ENCODE results near the gene HOMER3. TPM values are rescaled to one million over a fixed set of nuclear protein-coding genes. Genes with fewer than 3 reads are reported as not detected.

HOMER3 gene
- total and polyA plus RNA-seq, 2 of the 13 experiments (the other 11 are each of a cell fraction or from before 2014, with no cell fraction given): 21.3 to 27.3 TPM

DNA sequence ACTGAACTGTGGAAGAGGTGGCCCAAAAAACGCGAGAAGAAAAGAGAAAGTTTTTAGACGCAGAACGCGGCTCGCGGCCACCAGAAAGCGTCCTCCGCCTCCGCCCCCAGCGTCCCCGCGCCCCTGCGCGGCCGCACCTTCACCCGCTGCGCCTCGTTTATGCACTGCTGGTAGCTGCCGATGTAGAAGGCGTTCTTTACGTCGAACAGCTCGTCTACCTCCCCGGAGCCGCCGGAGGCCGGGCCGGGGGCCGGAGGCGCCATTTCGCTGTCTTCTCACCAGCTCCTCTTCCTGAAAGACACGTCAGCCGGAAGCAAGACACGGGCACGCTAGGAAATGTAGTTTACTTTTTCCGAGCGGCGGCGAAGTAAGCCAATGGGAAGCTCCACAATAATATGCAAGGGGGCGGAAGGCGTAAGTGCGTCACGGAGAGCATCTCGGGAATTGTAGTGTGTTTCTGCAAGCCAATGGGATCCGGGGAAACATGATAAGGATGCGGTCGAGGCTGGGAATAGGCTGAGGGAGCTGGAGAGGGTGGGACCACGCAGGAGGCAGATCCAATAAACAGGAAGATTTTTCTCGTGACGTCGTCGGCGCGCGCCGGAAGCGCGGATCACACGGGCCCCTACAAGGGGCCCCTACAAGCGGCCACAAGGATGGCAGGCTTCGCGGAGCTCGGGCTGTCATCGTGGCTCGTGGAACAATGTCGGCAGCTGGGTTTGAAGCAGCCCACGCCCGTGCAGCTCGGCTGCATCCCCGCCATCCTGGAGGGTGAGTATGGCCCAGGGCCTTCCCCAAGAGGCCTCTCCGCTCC is 21.7 kb downstream of the HOMER3 start, which contains the start of the genes COPE and DDX49 (continued):
- TF ChIP-seq CHD2 (IDR thresholded peaks at IDR 0.05; ENCODE audit: low read depth, low read length) (peak; percentile 45; the same call in 1 of the 2 replicates), ZNF784 (CRISPR knock-in tag; IDR thresholded peaks at IDR 0.05; ENCODE audit: borderline replicate concordance) (peak; percentile 34), ZKSCAN8 (CRISPR knock-in tag; IDR thresholded peaks at IDR 0.05; ENCODE audit: borderline replicate concordance) (no peak; the same call in 1 of the 2 replicates), BHLHE40 (IDR thresholded peaks at IDR 0.05; ENCODE audit: low read length) (no peak), CENPT (CRISPR knock-in tag; IDR thresholded peaks at IDR 0.05; ENCODE audit: low read depth) (no peak), NFKBIZ (CRISPR knock-in tag; IDR thresholded peaks at IDR 0.05) (no peak), ZNF7 (CRISPR knock-in tag; IDR thresholded peaks at IDR 0.05) (0 out of 2 replicates have a peak, but pooled peaks have one; percentile 15), ZNF564 (CRISPR knock-in tag; IDR thresholded peaks at IDR 0.05) (peak; percentile 54; the same call in 1 of the 2 replicates), KDM2A (CRISPR knock-in tag; IDR thresholded peaks at IDR 0.05; ENCODE audit: borderline replicate concordance, low read depth) (peak; percentile 96), ZNF749 (CRISPR knock-in tag; IDR thresholded peaks at IDR 0.05; ENCODE audit: borderline replicate concordance) (no peak), ZNF547 (CRISPR knock-in tag; IDR thresholded peaks at IDR 0.05) (0 out of 2 replicates have a peak, but pooled peaks have one; percentile 11), SMARCE1 (IDR thresholded peaks at IDR 0.05; ENCODE audit: borderline replicate concordance) (no peak), AHR (CRISPR knock-in tag; IDR thresholded peaks at IDR 0.05) (0 out of 2 replicates have a peak, but pooled peaks have one; percentile 29), ZNF160 (CRISPR knock-in tag; IDR thresholded peaks at IDR 0.05) (no peak), SYNCRIP (IDR thresholded peaks at IDR 0.05; ENCODE audit: insufficient read depth, low read depth, low read length) (no peak), ZNF687 (CRISPR knock-in tag; IDR thresholded peaks at IDR 0.05) (peak; percentile 65), FOXP1 (IDR thresholded peaks at IDR 0.05) (0 out of 2 replicates have a peak, but pooled peaks have one; percentile 26), FOXP1 (CRISPR knock-in tag; IDR thresholded peaks at IDR 0.05) (no peak)
- TF ChIP-seq, protein P1, sequence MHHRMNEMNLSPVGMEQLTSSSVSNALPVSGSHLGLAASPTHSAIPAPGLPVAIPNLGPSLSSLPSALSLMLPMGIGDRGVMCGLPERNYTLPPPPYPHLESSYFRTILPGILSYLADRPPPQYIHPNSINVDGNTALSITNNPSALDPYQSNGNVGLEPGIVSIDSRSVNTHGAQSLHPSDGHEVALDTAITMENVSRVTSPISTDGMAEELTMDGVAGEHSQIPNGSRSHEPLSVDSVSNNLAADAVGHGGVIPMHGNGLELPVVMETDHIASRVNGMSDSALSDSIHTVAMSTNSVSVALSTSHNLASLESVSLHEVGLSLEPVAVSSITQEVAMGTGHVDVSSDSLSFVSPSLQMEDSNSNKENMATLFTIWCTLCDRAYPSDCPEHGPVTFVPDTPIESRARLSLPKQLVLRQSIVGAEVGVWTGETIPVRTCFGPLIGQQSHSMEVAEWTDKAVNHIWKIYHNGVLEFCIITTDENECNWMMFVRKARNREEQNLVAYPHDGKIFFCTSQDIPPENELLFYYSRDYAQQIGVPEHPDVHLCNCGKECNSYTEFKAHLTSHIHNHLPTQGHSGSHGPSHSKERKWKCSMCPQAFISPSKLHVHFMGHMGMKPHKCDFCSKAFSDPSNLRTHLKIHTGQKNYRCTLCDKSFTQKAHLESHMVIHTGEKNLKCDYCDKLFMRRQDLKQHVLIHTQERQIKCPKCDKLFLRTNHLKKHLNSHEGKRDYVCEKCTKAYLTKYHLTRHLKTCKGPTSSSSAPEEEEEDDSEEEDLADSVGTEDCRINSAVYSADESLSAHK (CRISPR knock-in tag; IDR thresholded peaks at IDR 0.05; ENCODE audit: borderline replicate concordance): no peak
- TF ChIP-seq, protein P2, sequence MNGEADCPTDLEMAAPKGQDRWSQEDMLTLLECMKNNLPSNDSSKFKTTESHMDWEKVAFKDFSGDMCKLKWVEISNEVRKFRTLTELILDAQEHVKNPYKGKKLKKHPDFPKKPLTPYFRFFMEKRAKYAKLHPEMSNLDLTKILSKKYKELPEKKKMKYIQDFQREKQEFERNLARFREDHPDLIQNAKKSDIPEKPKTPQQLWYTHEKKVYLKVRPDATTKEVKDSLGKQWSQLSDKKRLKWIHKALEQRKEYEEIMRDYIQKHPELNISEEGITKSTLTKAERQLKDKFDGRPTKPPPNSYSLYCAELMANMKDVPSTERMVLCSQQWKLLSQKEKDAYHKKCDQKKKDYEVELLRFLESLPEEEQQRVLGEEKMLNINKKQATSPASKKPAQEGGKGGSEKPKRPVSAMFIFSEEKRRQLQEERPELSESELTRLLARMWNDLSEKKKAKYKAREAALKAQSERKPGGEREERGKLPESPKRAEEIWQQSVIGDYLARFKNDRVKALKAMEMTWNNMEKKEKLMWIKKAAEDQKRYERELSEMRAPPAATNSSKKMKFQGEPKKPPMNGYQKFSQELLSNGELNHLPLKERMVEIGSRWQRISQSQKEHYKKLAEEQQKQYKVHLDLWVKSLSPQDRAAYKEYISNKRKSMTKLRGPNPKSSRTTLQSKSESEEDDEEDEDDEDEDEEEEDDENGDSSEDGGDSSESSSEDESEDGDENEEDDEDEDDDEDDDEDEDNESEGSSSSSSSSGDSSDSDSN (CRISPR knock-in tag; IDR thresholded peaks at IDR 0.05): peak; percentile 45; the same call in 1 of the 2 replicates
